ENCODE data around the gene MCOLN2. TPM values are rescaled to one million over a fixed set of nuclear protein-coding genes. Genes with fewer than 3 reads are reported as not detected.

Gene MCOLN2
- polyA plus RNA-seq, 6 donors from 2014 or later = 0.43 to 4.1 (median 1.5) TPM

GRCh38 chr1:84972377-84972987 is 24.4 kb downstream of the MCOLN2 start:
- Mint-ChIP-seq H3K4me1 (peaks cover 10 to 28% (median 16%) of the 10 kb centered on the region in 3 donors), H3K9me3 (peaks cover 0 to 2% (median 0%) of the 10 kb centered on the region in 7 donors), H3K36me3 (no peaks in the 10 kb centered on the region), H3K4me3 (peak overlapping the region in 1 of 8 donors; percentile 39), H3K27ac (peak overlapping the region in 2 of 6 donors; percentile 6 to 10), H3K27me3 (peaks cover 0 to 6% (median 0%) of the 10 kb centered on the region in 3 donors)
- ATAC-seq (ENCODE audit: low read depth in 2 of 2) = peak; percentile 34 to 40
- no peak for DNase-seq

GRCh38 chr1:84971957-84972356 is 25.0 kb downstream of the MCOLN2 start:
- peak overlapping the region in 4 of 6 donors; percentile 10 to 76 (median 34) for H3K27ac Mint-ChIP-seq
- peaks cover 10 to 28% (median 16%) of the 10 kb centered on the region in 3 donors for H3K4me1 Mint-ChIP-seq
- ATAC-seq (ENCODE audit: low read depth in 2 of 2) (peak; percentile 68 to 75), DNase-seq (no peak)
- no peaks in the 10 kb centered on the region for H3K36me3 Mint-ChIP-seq
- peak overlapping the region in 5 of 8 donors; percentile 4 to 84 (median 39) for H3K4me3 Mint-ChIP-seq
- H3K27me3 Mint-ChIP-seq = peaks cover 0 to 2% (median 0%) of the 10 kb centered on the region in 3 donors
- H3K9me3 Mint-ChIP-seq = no peaks in the 10 kb centered on the region

- no peak overlapping the region for H3K4me3 Mint-ChIP-seq
- H3K27me3 Mint-ChIP-seq = no peaks in the 10 kb centered on the region
- no peaks in the 10 kb centered on the region for H3K36me3 Mint-ChIP-seq
- H3K9me3 Mint-ChIP-seq = no peaks in the 10 kb centered on the region
- no peak for DNase-seq
- H3K27ac Mint-ChIP-seq = no peak overlapping the region
- H3K4me1 Mint-ChIP-seq = peaks cover 10 to 26% (median 16%) of the 10 kb centered on the region in 3 donors
- ATAC-seq (ENCODE audit: low read depth in 2 of 2) = no peak
Measured at GRCh38 chr1:84969489-84970250, 27.2 kb downstream of the MCOLN2 start.

- Mint-ChIP-seq H3K27me3 (no peaks in the 10 kb centered on the region), H3K27ac (peak overlapping the region in 3 of 6 donors; percentile 13 to 78 (median 67)), H3K9me3 (no peaks in the 10 kb centered on the region), H3K4me1 (peaks cover 10 to 23% (median 16%) of the 10 kb centered on the region in 3 donors), H3K36me3 (peaks cover 0 to under 1% of the 10 kb centered on the region in 2 donors), H3K4me3 (no peak overlapping the region)
- ATAC-seq (ENCODE audit: low read depth in 2 of 2) (no peak), DNase-seq (no peak)
Measured at GRCh38 chr1:84968865-84969264, 28.0 kb downstream of the MCOLN2 start.

- DNase-seq = no peak
- no peak for ATAC-seq (ENCODE audit: low read depth in 2 of 2)
- Mint-ChIP-seq H3K4me1 (peaks cover 10 to 21% (median 16%) of the 10 kb centered on the region in 3 donors), H3K36me3 (peaks cover 0 to 9% of the 10 kb centered on the region in 2 donors), H3K9me3 (no peaks in the 10 kb centered on the region), H3K27me3 (peaks cover 0 to 3% (median 0%) of the 10 kb centered on the region in 3 donors), H3K4me3 (no peak overlapping the region), H3K27ac (no peak overlapping the region)
Measured at GRCh38 chr1:84968101-84968500, 28.8 kb downstream of the MCOLN2 start.

GRCh38 chr1:84967666-84968065 is 29.2 kb downstream of the MCOLN2 start:
- DNase-seq (no peak), ATAC-seq (ENCODE audit: low read depth in 2 of 2) (no peak)
- Mint-ChIP-seq H3K27me3 (peaks cover 0 to 4% (median 0%) of the 10 kb centered on the region in 3 donors), H3K36me3 (peaks cover 0 to 13% of the 10 kb centered on the region in 2 donors), H3K4me1 (peaks cover 10 to 17% (median 13%) of the 10 kb centered on the region in 3 donors), H3K9me3 (no peaks in the 10 kb centered on the region), H3K27ac (no peak overlapping the region), H3K4me3 (no peak overlapping the region)

- Mint-ChIP-seq H3K27ac (no peak overlapping the region), H3K36me3 (peaks cover 0 to 16% of the 10 kb centered on the region in 2 donors), H3K4me1 (no peaks in the 10 kb centered on the region), H3K27me3 (peaks cover 0 to 4% (median 0%) of the 10 kb centered on the region in 3 donors), H3K4me3 (no peak overlapping the region), H3K9me3 (no peaks in the 10 kb centered on the region)
- ATAC-seq (ENCODE audit: low read depth in 2 of 2) (no peak), DNase-seq (no peak)
Measured at GRCh38 chr1:84963021-84963420, 33.9 kb downstream of the MCOLN2 start.

GRCh38 chr1:84961316-84961715 is 35.6 kb downstream of the MCOLN2 start:
- H3K36me3 Mint-ChIP-seq = peaks cover 0 to 16% of the 10 kb centered on the region in 2 donors
- H3K4me1 Mint-ChIP-seq = no peaks in the 10 kb centered on the region
- no peak overlapping the region for H3K4me3 Mint-ChIP-seq
- H3K27me3 Mint-ChIP-seq = peaks cover 0 to 4% (median 0%) of the 10 kb centered on the region in 3 donors
- no peak overlapping the region for H3K27ac Mint-ChIP-seq
- ATAC-seq (ENCODE audit: low read depth in 2 of 2) (no peak), DNase-seq (no peak)
- no peaks in the 10 kb centered on the region for H3K9me3 Mint-ChIP-seq

GRCh38 chr1:84960371-84960770 is 36.5 kb downstream of the MCOLN2 start:
- H3K9me3 Mint-ChIP-seq = no peaks in the 10 kb centered on the region
- H3K27ac Mint-ChIP-seq = no peak overlapping the region
- peaks cover 0 to 4% (median 0%) of the 10 kb centered on the region in 3 donors for H3K27me3 Mint-ChIP-seq
- no peak for ATAC-seq (ENCODE audit: low read depth in 2 of 2)
- no peak overlapping the region for H3K4me3 Mint-ChIP-seq
- H3K4me1 Mint-ChIP-seq = no peaks in the 10 kb centered on the region
- no peak for DNase-seq
- H3K36me3 Mint-ChIP-seq = peaks cover 3 to 16% of the 10 kb centered on the region in 2 donors

- ATAC-seq (ENCODE audit: low read depth in 2 of 2) (no peak), DNase-seq (no peak)
- H3K4me3 Mint-ChIP-seq = no peak overlapping the region
- no peaks in the 10 kb centered on the region for H3K4me1 Mint-ChIP-seq
- peaks cover 5 to 16% of the 10 kb centered on the region in 2 donors for H3K36me3 Mint-ChIP-seq
- no peak overlapping the region for H3K27ac Mint-ChIP-seq
- H3K9me3 Mint-ChIP-seq = no peaks in the 10 kb centered on the region
- peaks cover 0 to 4% (median 0%) of the 10 kb centered on the region in 3 donors for H3K27me3 Mint-ChIP-seq
Measured at GRCh38 chr1:84959294-84959693, 37.6 kb downstream of the MCOLN2 start.

GRCh38 chr1:84957966-84958365 is 38.9 kb downstream of the MCOLN2 start:
- Mint-ChIP-seq H3K36me3 (peaks cover 5 to 6% of the 10 kb centered on the region in 2 donors), H3K27me3 (peaks cover 0 to under 1% (median 0%) of the 10 kb centered on the region in 3 donors), H3K9me3 (no peaks in the 10 kb centered on the region), H3K4me1 (no peaks in the 10 kb centered on the region), H3K4me3 (no peak overlapping the region), H3K27ac (no peak overlapping the region)
- ATAC-seq (ENCODE audit: low read depth in 2 of 2) (no peak), DNase-seq (no peak)

- Mint-ChIP-seq H3K4me3 (no peak overlapping the region), H3K4me1 (no peaks in the 10 kb centered on the region), H3K27me3 (no peaks in the 10 kb centered on the region), H3K36me3 (peaks cover 0 to 5% of the 10 kb centered on the region in 2 donors), H3K9me3 (peaks cover 0 to 2% (median 0%) of the 10 kb centered on the region in 7 donors), H3K27ac (no peak overlapping the region)
- DNase-seq = no peak
- ATAC-seq (ENCODE audit: low read depth in 2 of 2) = no peak
Measured at GRCh38 chr1:84956655-84957054, 40.3 kb downstream of the MCOLN2 start.

GRCh38 chr1:84956097-84956496 is 40.8 kb downstream of the MCOLN2 start:
- no peaks in the 10 kb centered on the region for H3K27me3 Mint-ChIP-seq

GRCh38 chr1:84949664-84950063 is 47.2 kb downstream of the MCOLN2 start:
- peaks cover 4 to 8% (median 7%) of the 10 kb centered on the region in 3 donors for H3K4me1 Mint-ChIP-seq
- peaks cover 10 to 27% of the 10 kb centered on the region in 2 donors for H3K36me3 Mint-ChIP-seq
- no peak overlapping the region for H3K4me3 Mint-ChIP-seq
- H3K27ac Mint-ChIP-seq = no peak overlapping the region
- no peaks in the 10 kb centered on the region for H3K27me3 Mint-ChIP-seq
- ATAC-seq (ENCODE audit: low read depth in 2 of 2) (no peak), DNase-seq (no peak)
- H3K9me3 Mint-ChIP-seq = peaks cover 0 to 31% (median 14%) of the 10 kb centered on the region in 7 donors

More at GRCh38 chr1:84956097-84956496, 40.8 kb downstream of the MCOLN2 start:
- Mint-ChIP-seq H3K4me3 (no peak overlapping the region), H3K9me3 (peaks cover 0 to 2% (median 0%) of the 10 kb centered on the region in 7 donors), H3K36me3 (peaks cover 5 to 6% of the 10 kb centered on the region in 2 donors), H3K4me1 (no peaks in the 10 kb centered on the region), H3K27ac (no peak overlapping the region)
- DNase-seq (no peak), ATAC-seq (ENCODE audit: low read depth in 2 of 2) (no peak)
